Gastrocnemius medialis (tissue), 4 donors: ENCODE data around the gene EIF3K.

Experiments
- POLR2A ChIP-seq, 2 donors: fragments of 450-650 bp; IDR thresholded peaks; one replicate each; pipeline ENCODE4 v1.6.1; 2017; ENCODE audit warnings: antibody characterized with exemption in 2 of 2, mild to moderate bottlenecking in 2 of 2, moderate library complexity in 2 of 2
- TF ChIP-seq, protein P1 (sequence below), 5 experiments: fragments of 450-650 bp in 3 of 5; fragments of 200-600 bp in 2 of 5; sonication (generic) in 2 of 5; IDR thresholded peaks in 4 of 5; conservative IDR thresholded peaks in 1 of 5; 1 replicate in 4 of 5; 2 replicates in 1 of 5; pipeline ENCODE4 v1.5.1; 2016 to 2019; ENCODE audit warnings: antibody characterized with exemption in 5 of 5, mild to moderate bottlenecking in 3 of 5, moderate library complexity in 3 of 5

DNA sequence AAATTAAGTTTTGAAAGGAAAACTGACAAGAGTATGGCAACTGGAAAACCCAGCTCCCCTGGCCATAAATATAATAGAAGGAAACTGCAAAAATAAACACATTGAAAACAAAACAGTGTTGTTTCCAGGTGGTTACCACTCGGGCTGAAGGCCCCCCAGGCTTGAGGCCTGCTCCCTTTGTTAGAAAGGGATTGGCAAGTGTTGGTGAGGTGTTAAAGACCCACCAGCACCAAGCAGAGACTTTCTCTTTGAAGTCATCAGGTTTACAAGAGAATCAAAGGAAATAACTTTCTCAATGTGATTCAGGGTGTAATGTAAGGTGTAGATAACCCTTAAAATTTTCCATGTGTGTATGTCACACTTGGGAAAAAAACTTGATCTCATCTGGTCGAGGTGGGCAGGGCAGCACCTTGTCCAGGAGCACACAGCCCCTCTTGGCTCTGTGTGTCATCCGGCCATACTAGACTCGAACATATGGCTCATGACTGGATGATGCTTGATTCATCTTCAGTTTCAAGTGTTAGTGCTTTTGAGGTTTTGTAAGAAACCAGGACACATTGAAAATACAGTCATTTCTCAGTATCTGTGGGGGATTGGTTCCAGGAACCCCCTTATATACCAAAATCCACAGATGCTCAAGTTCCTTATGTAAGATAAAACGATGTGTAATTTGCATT lies 36.3 kb downstream of the EIF3K start:
- TF ChIP-seq, protein P1, sequence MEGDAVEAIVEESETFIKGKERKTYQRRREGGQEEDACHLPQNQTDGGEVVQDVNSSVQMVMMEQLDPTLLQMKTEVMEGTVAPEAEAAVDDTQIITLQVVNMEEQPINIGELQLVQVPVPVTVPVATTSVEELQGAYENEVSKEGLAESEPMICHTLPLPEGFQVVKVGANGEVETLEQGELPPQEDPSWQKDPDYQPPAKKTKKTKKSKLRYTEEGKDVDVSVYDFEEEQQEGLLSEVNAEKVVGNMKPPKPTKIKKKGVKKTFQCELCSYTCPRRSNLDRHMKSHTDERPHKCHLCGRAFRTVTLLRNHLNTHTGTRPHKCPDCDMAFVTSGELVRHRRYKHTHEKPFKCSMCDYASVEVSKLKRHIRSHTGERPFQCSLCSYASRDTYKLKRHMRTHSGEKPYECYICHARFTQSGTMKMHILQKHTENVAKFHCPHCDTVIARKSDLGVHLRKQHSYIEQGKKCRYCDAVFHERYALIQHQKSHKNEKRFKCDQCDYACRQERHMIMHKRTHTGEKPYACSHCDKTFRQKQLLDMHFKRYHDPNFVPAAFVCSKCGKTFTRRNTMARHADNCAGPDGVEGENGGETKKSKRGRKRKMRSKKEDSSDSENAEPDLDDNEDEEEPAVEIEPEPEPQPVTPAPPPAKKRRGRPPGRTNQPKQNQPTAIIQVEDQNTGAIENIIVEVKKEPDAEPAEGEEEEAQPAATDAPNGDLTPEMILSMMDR (IDR thresholded peaks at IDR 0.05 in 4 of 5, conservative IDR thresholded peaks at IDR 0.05 in 1 of 5): no peak
- no peak for TF ChIP-seq POLR2A (IDR thresholded peaks at IDR 0.05)
